GM21737 (cell line): ENCODE measurements around the gene TNIP3.
"Not testable (repeated sequence)": the region's sequence is repeated elsewhere in the genome, so short reads cannot be mapped to it uniquely, and the experiment has no call there.

Experiments
- ATAC-seq: cut with Tn5 transposase; IDR thresholded peaks from one replicate; pipeline ENCODE4 v1.9.1; 2021; ENCODE audit warnings: mild to moderate bottlenecking, moderate library complexity; ENCODE audit not compliant: unreplicated experiment

TNIP3 gene

DNA sequence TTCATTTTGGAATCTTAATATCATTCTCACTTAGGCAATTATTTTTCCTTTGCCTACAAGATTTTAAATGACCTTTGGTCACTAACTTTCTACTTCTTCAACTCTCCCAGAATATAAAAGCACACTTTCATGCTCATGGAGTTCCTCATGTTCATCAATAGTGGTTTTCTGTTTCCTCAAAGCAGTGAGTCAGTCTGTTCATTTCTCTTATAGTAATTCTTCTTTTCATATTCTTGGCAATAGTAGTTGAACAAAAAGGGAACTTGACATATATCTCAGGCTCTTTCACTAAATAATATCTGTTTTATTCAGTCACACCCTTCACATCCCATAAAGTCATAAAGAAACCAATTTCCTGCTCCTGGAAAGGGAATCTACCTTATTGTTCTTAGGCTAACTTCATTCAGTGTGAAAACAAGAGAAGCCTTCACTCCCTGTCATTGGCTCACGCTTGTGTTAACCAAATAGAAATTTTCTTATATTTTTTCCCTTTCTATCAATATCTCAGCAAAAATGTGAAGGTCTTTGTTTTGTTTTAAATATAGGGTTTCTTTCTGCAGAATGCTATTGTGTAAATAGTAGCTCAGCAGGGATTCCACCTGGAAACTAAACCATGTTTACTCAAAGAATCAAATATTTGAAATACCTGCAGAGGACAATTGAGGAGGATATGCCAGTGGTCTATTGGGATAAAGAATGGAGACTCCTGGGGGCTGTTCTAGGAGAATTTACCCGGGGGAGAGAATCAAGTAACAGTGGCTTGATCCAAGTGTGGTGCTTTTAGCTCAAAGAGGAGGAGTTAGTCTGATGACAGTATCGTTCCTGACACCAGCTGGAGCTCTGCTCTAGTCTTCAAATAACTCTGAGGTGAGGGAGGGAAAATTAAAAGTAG lies 13.4 kb upstream of the TNIP3 start:
- no peak for ATAC-seq

DNA sequence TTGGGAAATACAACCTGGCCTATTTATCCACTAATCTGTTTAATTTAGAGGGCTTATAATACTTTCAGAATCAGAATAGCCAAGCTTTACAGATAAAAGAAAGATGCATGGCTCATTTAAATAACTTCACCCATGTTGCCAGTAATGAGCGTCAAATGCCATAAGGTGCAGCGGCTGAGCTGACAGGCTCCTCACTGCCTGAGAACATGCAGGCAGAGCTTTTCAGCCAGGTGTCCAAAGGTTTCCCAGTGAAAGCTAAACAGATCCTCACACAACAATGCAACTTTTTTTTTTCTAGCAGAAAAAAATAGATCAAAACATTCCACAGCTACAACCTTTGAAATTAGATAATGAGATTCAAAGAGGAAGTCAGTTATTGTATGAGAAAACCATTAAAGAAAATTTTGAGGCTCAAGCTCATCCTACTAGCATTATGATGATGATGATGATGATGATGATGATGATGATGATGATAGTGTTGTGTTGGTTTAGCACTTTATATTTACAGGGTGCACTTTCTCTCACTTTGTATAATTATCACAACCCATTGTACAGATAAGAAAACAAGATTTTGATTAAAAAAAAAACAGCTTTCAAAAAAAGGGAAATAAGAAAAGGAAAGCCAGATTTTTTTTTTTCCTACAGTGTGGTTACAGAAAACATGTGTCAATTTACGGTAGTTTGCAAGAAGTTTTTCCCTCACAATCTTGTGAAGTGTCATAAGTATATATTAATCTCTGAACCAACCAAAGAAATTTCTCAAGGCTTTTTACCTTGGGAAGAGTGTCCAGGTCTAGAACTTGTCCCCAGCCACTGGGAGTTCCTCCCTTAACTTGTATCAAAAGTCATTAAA lies 12.2 kb upstream of the TNIP3 start:
- no peak for ATAC-seq

DNA sequence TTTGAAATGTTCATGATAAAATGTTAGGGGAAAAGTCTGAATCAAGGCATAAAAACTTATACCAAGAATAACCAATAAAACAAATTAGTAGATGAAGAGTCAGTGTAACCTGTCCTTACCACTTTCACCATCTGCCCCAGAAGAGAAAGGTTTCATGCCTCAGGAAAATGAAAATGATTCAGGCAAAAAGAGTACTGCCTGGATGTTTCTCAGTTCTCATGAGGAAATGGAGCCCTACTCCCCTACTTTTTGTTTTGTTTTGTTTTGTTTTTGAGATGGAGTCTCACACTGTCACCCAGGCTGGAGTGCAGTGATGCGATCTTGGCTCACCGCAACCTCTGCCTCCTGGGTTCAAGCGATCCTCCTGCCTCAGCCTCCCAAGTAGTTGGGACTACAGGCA lies 7.4 kb upstream of the TNIP3 start:
- not testable (repeated sequence) for ATAC-seq

DNA sequence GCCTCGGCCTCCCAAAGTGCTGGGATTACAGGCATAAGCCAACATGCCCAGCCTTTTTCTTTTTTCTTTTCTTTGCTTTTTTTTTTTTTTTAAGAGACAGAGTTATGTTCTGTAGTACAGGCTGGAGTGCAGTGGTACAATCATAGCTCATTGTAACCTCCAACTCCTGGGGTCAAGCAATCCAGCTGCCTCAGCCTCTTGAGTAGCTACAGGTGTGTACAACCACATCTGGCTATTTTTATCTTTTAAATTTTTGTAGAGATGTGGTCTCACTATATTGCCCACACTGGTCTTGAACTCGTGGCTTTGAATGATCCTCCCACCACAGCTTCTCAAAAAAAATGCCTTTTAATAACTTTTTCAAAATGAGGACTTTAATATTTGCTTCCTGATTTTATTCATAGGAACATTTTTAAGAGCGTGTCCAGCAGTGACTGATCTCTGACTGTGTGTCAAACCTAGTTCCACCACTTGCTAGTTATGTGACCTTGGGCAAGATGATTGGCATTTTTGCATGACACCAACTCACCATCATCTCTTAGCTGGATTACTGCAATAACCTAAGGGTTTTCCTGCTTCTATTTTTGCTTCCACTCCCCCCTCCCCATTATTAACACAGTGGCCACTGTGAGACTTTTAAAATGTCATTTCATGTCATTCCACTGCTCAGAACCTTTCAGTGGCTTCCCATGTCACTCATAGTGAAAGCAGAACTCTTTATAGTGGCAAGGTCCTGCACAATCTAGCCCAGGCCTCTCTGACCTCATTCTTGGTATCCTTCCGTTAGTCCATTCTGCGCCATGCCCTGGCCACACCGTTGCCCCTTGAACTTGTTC lies 4.5 kb upstream of the TNIP3 start:
- ATAC-seq, result peak; percentile 62

DNA sequence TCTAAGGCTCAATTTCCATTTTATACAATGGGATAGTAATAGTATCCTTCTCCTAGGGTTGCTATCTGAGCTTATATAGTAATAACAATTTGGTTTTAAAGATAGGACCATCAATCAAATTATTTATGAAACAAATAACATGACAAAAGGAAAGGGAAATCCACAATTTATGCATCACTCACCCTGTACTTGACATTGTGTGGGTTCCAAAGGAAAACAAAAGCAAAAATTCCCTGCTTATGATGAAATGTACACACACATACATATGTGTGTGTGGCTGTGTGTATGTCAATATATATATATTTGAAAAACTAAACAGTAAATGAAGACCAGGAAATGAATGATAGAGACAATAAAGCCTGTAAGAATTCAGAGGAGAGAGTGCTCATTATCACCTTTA lies 2.9 kb upstream of the TNIP3 start:
- no peak for ATAC-seq

DNA sequence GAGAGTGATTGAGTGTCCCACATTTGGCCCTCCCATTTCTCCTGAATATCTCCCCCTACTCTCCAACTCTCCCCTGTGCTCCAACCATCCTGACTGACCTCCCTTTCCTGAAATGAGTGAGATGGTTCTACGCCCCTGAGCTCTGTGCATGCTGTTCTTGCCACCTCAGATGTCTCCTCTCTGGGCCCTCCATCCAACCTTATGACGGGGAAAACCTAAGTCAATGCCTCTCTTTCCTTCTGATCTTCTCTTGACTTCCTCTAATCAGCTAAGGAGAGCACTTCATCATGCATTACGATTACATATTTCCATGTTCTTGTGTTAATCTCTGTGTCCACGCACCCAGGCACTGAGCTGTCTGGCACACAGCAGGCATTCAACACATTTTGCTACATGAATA lies 1.1 kb upstream of the TNIP3 start:
- no peak for ATAC-seq

DNA sequence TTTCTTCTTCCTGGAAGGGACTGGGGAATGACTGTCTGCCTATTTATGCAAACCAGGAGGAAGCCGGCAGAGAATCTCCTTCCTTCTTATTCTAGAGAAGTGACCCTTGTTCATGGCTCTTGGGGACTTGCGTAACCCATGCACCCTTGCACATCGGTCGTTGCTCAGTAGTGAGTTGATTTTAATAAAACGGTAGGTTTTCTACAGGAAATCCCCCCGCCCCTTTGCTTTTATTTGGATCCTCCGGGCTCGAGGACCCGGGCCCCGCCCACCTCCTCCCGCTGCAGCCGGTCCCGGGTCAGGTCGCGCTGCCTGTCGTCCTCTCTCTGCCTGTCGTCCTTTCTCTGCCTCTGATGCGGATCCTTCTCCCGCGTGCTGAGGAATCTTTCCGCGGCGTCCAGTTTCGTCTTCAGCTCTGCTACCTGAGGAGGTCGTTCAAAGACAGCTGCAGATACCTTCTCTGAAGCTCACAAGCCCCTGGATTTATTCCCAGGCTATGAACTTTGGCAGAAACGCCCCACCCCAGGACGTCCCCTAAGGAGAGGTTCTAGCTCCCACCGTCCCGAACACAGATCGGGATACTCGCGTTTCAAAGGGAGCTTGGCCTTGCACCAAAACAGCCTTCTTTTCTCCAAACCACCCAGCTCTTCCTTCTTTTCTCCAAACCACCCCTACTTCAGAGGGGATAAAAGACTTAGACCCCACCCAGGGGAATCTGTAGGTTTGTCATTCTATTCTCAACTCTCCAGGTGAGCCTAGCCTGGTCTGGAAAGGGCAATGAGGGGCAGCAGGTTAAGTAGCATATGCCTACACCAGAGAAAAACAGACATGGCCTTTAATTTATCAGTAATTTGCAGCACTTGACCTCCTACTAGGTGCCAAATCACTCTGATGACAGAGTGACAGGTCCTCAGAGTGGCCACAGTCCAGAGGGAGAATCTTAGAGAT lies 7.0 kb downstream of the TNIP3 start:
- ATAC-seq, result no peak

DNA sequence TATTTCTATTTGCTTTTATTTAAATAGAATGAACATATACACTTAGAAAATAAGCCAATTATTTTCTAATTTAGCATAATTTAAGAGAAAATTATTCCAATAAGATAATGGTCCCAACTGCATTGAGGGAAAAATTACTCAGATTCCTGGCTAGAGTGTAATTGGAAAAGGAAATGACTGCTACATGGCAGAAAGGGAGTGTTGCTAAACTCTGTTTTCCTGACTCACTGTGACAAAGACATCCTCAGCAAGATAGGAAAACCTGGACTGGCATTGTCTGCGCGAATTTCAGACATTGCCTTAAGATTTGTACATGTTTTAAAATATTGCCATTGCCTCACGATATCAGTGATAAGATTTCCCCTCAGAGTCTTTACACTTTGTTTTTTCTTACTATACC lies 8.2 kb downstream of the TNIP3 start:
- ATAC-seq, result no peak

DNA sequence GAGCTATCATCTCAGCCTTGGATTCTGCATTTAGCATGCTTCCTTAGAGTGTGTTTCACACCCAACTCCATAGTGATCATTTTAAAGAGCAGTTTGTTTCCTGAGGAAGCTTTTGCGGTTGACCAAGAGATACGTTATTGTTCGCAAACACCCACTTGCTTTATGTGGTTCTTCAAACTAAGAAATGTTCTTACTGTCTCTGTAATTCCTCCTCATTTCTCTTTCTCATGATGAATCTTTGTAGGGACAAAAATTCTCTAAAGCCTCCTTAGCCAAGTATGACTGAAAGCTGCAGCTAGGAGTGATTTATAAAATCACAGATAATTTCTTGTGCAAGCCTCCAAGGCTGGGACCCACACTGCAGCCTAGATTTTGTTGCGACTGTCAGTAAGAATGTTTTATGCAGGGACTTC lies 10.0 kb downstream of the TNIP3 start:
- no peak for ATAC-seq

DNA sequence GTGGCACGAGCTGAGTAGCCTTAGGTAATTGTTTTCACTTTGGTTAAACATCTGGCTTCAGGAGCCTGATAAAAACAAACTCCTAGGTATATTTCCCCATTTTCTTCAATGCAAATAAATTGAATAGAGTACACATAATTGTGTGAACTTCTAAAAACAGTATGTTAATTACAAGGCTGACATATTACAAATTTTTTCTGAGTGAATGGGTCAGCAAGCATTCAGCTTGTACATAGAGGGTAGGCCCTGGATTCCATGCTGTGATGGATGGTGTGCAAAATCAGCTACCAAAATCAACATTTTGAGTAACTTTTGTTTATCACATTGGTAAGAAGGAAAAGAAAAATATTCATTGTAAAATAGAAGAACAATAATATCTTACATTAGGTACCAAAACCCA lies 12.2 kb downstream of the TNIP3 start:
- no peak for ATAC-seq

DNA sequence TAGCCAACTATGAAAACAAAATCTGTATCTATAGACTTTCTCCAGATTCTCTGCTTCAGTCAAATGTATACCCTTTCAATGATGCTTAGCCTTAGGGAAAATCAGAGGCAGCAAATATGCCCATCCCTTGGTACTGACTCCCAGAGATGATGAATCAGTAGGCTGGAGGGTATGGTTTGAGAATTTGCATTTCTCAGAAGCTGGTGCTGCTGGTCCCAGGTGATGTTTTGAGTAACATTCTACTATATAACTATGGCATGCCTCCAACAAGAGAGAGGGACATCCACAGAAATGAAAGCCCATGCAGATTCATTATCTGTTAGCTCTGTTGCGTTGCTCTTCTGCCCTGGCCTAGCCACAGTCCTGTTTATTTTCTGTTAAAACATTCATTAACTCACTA lies 13.6 kb downstream of the TNIP3 start:
- no peak for ATAC-seq

DNA sequence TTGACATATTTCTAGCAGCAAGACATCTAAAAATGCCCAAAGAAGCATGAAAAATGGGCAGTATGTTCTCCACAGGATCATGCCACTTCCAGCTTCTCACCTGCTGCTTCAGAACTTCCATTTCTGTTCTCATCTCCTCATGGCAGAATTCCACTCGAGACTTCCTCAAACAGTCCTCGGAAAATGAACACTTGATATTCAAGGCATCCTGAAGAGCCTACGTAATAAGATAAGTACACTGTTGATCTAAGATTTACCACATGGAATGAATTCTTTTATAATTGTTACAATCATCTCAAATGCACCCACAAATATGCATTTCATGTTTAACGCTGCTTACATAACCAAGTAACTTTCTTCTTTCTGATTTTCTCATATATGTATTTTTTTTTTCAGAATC lies 14.1 kb downstream of the TNIP3 start:
- no peak for ATAC-seq

DNA sequence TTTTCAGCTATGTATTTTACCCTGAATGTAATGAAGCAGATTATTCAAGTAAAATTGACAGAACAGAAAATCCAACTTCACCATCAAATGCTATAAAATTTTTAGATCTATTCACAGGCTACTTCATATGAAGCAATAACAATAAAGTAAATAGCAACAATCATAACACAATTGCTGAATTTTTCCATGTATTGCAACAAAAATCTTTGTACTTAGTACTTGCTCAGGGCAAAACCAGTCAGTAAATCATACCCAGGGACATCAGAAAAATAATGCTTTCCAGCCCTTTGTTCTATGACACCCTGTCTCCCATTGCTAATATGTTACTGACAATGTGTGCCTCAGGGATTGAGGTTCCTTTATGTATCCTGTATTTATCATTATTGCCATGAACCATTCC lies 15.5 kb downstream of the TNIP3 start:
- ATAC-seq, result no peak

DNA sequence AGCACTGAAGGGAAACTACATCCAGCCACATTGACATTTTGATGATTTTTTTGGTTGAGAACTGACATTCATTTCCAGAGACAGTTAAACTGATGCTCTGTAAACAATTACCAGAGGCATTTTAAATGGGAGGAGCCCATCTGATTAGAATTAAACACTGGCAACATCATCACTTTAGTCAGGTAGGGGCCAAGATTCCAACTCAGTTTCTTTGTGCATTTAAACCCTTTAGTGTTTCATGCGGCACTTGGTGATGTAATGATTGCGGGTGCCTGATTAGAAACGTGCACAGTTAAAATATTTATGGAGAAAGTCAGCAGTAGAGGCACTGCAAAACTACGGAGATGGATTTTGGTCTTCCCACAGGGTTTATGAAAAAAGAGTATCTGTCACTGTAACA lies 16.1 kb downstream of the TNIP3 start:
- ATAC-seq, result no peak

DNA sequence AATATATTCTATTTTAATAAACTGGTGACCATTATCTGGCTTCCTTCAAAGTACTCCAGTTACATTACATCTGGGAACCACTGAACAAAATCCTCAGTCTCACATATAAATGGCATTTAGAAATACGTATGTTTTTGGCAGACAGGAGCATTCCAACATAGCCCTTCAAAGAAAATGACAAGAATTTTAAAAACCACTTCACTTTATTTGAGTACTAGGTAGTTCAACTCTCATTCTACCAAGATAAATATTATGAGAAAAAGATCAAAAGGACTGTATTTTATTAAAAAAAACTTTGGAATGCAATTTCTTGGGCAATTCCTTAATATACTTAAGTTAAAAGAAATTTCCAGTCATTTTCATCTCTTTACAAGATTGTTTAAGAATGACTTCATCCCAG lies 17.6 kb downstream of the TNIP3 start:
- ATAC-seq, result no peak

DNA sequence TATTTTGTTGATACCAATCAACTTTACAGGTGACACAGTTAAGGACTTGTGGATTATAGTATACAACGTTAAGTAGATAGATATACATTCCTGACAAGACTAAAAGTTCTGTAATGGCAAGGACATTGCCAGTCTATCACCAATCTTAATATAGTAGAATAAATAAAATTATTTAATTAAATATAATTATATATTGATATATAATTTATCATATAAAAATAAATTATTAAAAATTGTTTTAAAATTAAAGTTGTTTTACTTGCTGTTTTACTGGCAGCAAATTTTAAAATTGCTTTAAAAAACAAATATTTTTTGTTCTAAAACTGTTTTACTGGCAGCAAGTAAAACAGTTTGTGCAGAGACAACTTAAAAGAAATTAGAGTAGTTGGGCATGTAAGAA lies 18.7 kb downstream of the TNIP3 start:
- ATAC-seq, result no peak

DNA sequence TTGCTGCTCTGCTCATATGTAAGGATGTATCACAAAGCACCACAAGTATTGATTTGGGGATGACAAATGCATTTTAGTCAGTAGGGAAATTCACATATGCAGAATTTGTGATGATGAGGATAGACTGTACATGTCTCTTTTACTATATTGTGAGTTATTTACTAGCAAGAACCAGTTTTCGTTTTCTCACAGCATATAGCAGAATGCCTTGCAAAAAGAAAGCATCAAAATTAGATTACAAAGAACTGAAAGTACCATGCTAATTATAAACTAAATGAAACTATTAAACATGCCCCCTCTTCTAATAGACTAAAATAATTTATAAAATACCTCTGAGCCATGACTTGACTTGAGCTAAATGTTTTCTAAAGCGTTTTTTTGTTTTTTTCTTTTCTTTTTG lies 20.1 kb downstream of the TNIP3 start:
- no peak for ATAC-seq

DNA sequence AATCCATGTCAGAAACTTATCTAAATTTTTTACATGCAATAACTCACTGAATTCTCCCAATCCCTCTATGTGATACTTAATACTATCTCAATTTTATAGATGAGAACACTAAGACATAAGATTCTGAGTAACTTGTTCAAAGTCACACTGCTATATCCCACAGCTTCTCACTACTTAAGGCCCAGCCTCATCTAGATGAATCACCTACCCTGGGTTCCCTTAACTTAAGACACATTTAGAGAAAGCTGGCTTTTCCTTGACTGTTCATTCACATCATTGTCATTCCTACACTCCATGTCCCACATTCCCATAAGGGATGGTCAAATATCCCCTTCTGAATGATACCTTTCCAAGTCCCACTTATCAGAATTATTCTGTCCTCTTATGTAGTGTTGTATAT lies 21.0 kb downstream of the TNIP3 start:
- ATAC-seq, result no peak

DNA sequence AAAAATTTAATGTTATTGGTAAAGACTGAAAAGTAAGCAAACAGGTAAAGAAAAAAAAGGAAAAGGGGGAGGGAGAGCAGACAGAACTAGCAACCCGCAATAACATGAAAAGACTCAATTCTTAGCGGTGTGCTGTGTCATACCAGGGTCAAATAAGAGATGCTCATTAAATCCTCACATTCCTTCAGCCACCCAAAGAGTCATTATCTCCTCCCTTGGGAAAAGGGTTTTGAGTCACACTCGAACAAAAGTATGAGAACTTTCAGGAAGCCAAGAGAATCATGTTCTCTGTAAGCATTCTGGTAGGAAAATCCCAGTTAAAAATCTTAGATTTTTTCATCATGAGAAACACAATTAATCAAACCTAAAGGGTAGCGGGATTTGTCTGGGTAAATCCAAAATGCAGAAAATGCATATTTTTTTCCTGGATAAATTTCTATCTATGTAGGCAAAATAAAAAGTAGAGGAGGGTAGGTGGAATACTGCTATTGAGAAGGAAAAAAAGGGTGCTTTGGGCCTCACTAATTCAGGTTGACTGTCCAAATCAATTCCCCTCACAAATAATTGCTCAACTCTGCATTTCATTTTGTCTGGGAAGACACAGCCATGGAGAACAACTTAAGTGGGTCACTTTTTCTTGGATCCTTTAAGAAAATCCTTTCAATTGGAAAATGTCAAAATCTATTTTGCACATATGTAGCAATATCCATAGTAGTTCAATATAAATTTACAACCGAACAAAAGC lies 23.2 kb downstream of the TNIP3 start:
- no peak for ATAC-seq
